CD4-positive, alpha-beta T cell (primary cell): Measurements from ENCODE around the gene AXIN2. TPM values are rescaled to one million over a fixed set of nuclear protein-coding genes. Genes with fewer than 3 reads are reported as not detected.

Experiments used
- ATAC-seq: fragments of 200-7000 bp; cut with Tn5 transposase; one replicate; pipeline ENCODE4 v1.10.0; 2022; ENCODE audit warnings: mild to moderate bottlenecking; ENCODE audit not compliant: poor library complexity
- CTCF ChIA-PET: fragments of 350-600 bp; sonication (Branson Sonifier 250); formaldehyde crosslinking; loops from one replicate; lab custom pipeline; 2021; ENCODE audit warnings: antibody characterized with exemption, inconsistent platforms; lab: Charles Lee
- POLR2A ChIA-PET: fragments of 350-600 bp; sonication (Branson Sonifier 250); formaldehyde crosslinking; loops from one replicate; lab custom pipeline; 2021; ENCODE audit warnings: antibody characterized with exemption, inconsistent platforms; lab: Charles Lee
- DNase-seq, 14 experiments: peaks; one replicate each; pipeline ENCODE4 v3.0.0-alpha.2; 2013 to 2020; ENCODE audit warnings: mixed read lengths in 2 of 14
- H3K27ac ChIP-seq, 2 donors: one replicate each; pipeline versions ENCODE4 v1.5.1 to v1.7.0; 2013; ENCODE audit warnings: low read length in 2 of 2, low read depth in 1 of 2, mild to moderate bottlenecking in 1 of 2
- H3K27me3 ChIP-seq, 2 experiments: 1 replicate in 1 of 2; 2 replicates in 1 of 2; pipeline versions ENCODE4 v1.6.1 to v1.7.0; 2013; ENCODE audit warnings: low read length in 2 of 2, control low read depth in 1 of 2, mild to moderate bottlenecking in 1 of 2, moderate library complexity in 1 of 2; ENCODE audit not compliant: insufficient read depth in 2 of 2, control insufficient read depth in 1 of 2
- H3K36me3 ChIP-seq: one replicate; pipeline ENCODE4 v1.6.1; 2013; ENCODE audit warnings: low read length, control low read depth; ENCODE audit not compliant: insufficient read depth
- H3K4me1 ChIP-seq: one replicate; pipeline ENCODE4 v1.6.1; 2013; ENCODE audit warnings: low read length, control low read depth; ENCODE audit not compliant: insufficient read depth
- H3K4me3 ChIP-seq: one replicate; pipeline ENCODE4 v1.5.1; 2013; ENCODE audit warnings: mild to moderate bottlenecking, low read length, moderate library complexity
- H3K9me3 ChIP-seq, 2 experiments: 1 replicate in 1 of 2; 2 replicates in 1 of 2; pipeline versions ENCODE4 v1.6.1 to v1.7.0; 2013; ENCODE audit warnings: low read length in 2 of 2, mild to moderate bottlenecking in 2 of 2, control low read depth in 1 of 2, moderate library complexity in 1 of 2; ENCODE audit not compliant: control insufficient read depth in 1 of 2, insufficient read depth in 1 of 2
- H3K27ac Mint-ChIP-seq: one replicate; pipeline ENCODE4 v1.8.0; 2020; ENCODE audit warnings: mixed read lengths
- H3K27me3 Mint-ChIP-seq: one replicate; pipeline ENCODE4 v1.8.0; 2021; ENCODE audit warnings: mixed read lengths
- H3K36me3 Mint-ChIP-seq: one replicate; pipeline ENCODE4 v1.8.0; 2021; ENCODE audit warnings: low read depth, mixed read lengths
- H3K4me1 Mint-ChIP-seq: one replicate; pipeline ENCODE4 v1.8.0; 2021; ENCODE audit warnings: low read depth, mixed read lengths
- H3K4me3 Mint-ChIP-seq: one replicate; pipeline ENCODE4 v1.8.0; 2020; ENCODE audit warnings: mild to moderate bottlenecking, mixed read lengths
- H3K9me3 Mint-ChIP-seq: one replicate; pipeline ENCODE4 v1.8.0; 2020; ENCODE audit warnings: mixed read lengths
- intact Hi-C, 2 experiments: fragments of 100-400 bp; cut with DNase I in 1 of 2; cut with micrococcal nuclease in 1 of 2; formaldehyde crosslinking; loops; one replicate each; pipeline versions ENCODE4 v1.15.1 to v1.9.0; 2023 to 2025; cut with DNase I, micrococcal nuclease
- total RNA-seq, 174 experiments: library from RNA in 2 of 174; stranded (reverse) in 2 of 174; gene quantifications; one replicate each; pipeline ENCODE4 v1.2.3 and lab custom pipeline; 2021 to 2026
- TF ChIP-seq, protein P1 (sequence below): fragments of 200-600 bp; IDR thresholded peaks from one replicate; pipeline ENCODE4 v1.8.0; 2022; ENCODE audit warnings: antibody characterized with exemption, mild to moderate bottlenecking

Gene AXIN2
- total RNA-seq, 2 experiments from 2014 or later: 47.9 to 49.8 TPM

- H3K4me3 ChIP-seq: no peak overlapping the region
- peak overlapping the region; percentile 30 for H3K4me3 Mint-ChIP-seq
- ATAC-seq (no peak), DNase-seq (no peak)
- H3K4me1 Mint-ChIP-seq: peaks cover 56% of the 10 kb centered on the region
- H3K36me3 ChIP-seq: peaks cover 84% of the 10 kb centered on the region
- peak overlapping the region; percentile 46 for H3K27ac Mint-ChIP-seq
- no peaks in the 10 kb centered on the region for H3K27me3 Mint-ChIP-seq
- H3K27ac ChIP-seq: no peak overlapping the region
- POLR2A ChIA-PET: interaction anchor here (3.3 kb wide), 1 partner anchor 20 kb away, joined by 21 read pairs; no protein-coding TSS in a partner anchor
- no peaks in the 10 kb centered on the region for H3K9me3 ChIP-seq
- H3K4me1 ChIP-seq: peaks cover 26% of the 10 kb centered on the region
- intact Hi-C loops: no loop called here
- TF ChIP-seq, protein P1, sequence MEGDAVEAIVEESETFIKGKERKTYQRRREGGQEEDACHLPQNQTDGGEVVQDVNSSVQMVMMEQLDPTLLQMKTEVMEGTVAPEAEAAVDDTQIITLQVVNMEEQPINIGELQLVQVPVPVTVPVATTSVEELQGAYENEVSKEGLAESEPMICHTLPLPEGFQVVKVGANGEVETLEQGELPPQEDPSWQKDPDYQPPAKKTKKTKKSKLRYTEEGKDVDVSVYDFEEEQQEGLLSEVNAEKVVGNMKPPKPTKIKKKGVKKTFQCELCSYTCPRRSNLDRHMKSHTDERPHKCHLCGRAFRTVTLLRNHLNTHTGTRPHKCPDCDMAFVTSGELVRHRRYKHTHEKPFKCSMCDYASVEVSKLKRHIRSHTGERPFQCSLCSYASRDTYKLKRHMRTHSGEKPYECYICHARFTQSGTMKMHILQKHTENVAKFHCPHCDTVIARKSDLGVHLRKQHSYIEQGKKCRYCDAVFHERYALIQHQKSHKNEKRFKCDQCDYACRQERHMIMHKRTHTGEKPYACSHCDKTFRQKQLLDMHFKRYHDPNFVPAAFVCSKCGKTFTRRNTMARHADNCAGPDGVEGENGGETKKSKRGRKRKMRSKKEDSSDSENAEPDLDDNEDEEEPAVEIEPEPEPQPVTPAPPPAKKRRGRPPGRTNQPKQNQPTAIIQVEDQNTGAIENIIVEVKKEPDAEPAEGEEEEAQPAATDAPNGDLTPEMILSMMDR: no peak
- CTCF ChIA-PET: no interaction called here
- H3K36me3 Mint-ChIP-seq: peaks cover 97% of the 10 kb centered on the region
- H3K9me3 Mint-ChIP-seq: no peaks in the 10 kb centered on the region
- no peaks in the 10 kb centered on the region for H3K27me3 ChIP-seq
Observed at GRCh38 chr17:65536573-65537342, 24.7 kb downstream of the AXIN2 start.

GRCh38 chr17:65535777-65536572 is 25.5 kb downstream of the AXIN2 start:
- DNase-seq (no peak), ATAC-seq (no peak)
- peaks cover 82% of the 10 kb centered on the region for H3K36me3 ChIP-seq
- H3K27me3 ChIP-seq: no peaks in the 10 kb centered on the region
- H3K4me1 ChIP-seq: peaks cover 30% of the 10 kb centered on the region
- no peaks in the 10 kb centered on the region for H3K27me3 Mint-ChIP-seq
- no peaks in the 10 kb centered on the region for H3K9me3 Mint-ChIP-seq
- no peak overlapping the region for H3K4me3 ChIP-seq
- H3K9me3 ChIP-seq: no peaks in the 10 kb centered on the region
- H3K36me3 Mint-ChIP-seq: peaks cover 97% of the 10 kb centered on the region
- intact Hi-C loops: no loop called here
- ChIA-PET POLR2A (no interaction called here), CTCF (no interaction called here)
- H3K27ac ChIP-seq: no peak overlapping the region
- H3K4me1 Mint-ChIP-seq: peaks cover 56% of the 10 kb centered on the region
- no peak overlapping the region for H3K4me3 Mint-ChIP-seq
- TF ChIP-seq, protein P1: no peak
- peak overlapping the region; percentile 46 for H3K27ac Mint-ChIP-seq

- Histone ChIP-seq H3K27me3 (no peaks in the 10 kb centered on the region), H3K36me3 (peaks cover 77% of the 10 kb centered on the region), H3K4me3 (no peak overlapping the region), H3K27ac (no peak overlapping the region), H3K9me3 (no peaks in the 10 kb centered on the region), H3K4me1 (peaks cover 20% of the 10 kb centered on the region)
- H3K27ac Mint-ChIP-seq: peak overlapping the region; percentile 42
- no peak for DNase-seq
- POLR2A ChIA-PET: no interaction called here
- no peak for ATAC-seq
- CTCF ChIA-PET: no interaction called here
- H3K27me3 Mint-ChIP-seq: no peaks in the 10 kb centered on the region
- TF ChIP-seq, protein P1: no peak
- H3K9me3 Mint-ChIP-seq: no peaks in the 10 kb centered on the region
- H3K4me3 Mint-ChIP-seq: no peak overlapping the region
- intact Hi-C loops: no loop called here
- H3K36me3 Mint-ChIP-seq: peaks cover 95% of the 10 kb centered on the region
- H3K4me1 Mint-ChIP-seq: peaks cover 46% of the 10 kb centered on the region
Observed at GRCh38 chr17:65533852-65534457, 27.5 kb downstream of the AXIN2 start.
